GM21367 (cell line): ENCODE data around the gene HCFC1R1.
"Not testable (repeated sequence)": the region's sequence is repeated elsewhere in the genome, so short reads cannot be mapped to it uniquely, and the experiment has no call there.

ENCODE experiments used
- ATAC-seq: cut with Tn5 transposase; IDR thresholded peaks from one replicate; pipeline ENCODE4 v1.9.1; 2021; ENCODE audit not compliant: unreplicated experiment

HCFC1R1 gene

GRCh38 chr16:3023669-3024478 lies at the start of gene HCFC1R1, which contains the start of gene THOC6:
HCFC1R1 (minus strand) TSS chr16:3023942; CDS start chr16:3023941, 1 bp downstream.
THOC6 (plus strand) TSS chr16:3024035; CDS start chr16:3024327, 292 bp downstream.
- peak; percentile 61 for ATAC-seq

- ATAC-seq: no peak
These were observed 49.7 kb upstream of the HCFC1R1 start for GRCh38 chr16:3073448-3073847.

- ATAC-seq: not testable (repeated sequence)
These were observed 49.0 kb upstream of the HCFC1R1 start for GRCh38 chr16:3072576-3073263.

GRCh38 chr16:3072148-3072547 lies 48.4 kb upstream of the HCFC1R1 start:
- not testable (repeated sequence) for ATAC-seq

GRCh38 chr16:3071655-3072054 lies 47.9 kb upstream of the HCFC1R1 start:
- no peak for ATAC-seq

- no peak for ATAC-seq
These were observed 46.9 kb upstream of the HCFC1R1 start for GRCh38 chr16:3070608-3071111.

GRCh38 chr16:3069146-3069545 lies 45.4 kb upstream of the HCFC1R1 start:
- not testable (repeated sequence) for ATAC-seq

- ATAC-seq: no peak
These were observed 44.7 kb upstream of the HCFC1R1 start for GRCh38 chr16:3068487-3068886.

- no peak for ATAC-seq
These were observed 42.7 kb upstream of the HCFC1R1 start for GRCh38 chr16:3066440-3066748.

GRCh38 chr16:3065742-3066439 lies 42.1 kb upstream of the HCFC1R1 start:
- ATAC-seq: no peak

GRCh38 chr16:3065069-3065741 lies 41.5 kb upstream of the HCFC1R1 start, which contains the start of gene IL32:
IL32 (plus strand) TSS chr16:3065640; CDS start chr16:3065812, 172 bp downstream.
- ATAC-seq: no peak

GRCh38 chr16:3063625-3064386 lies 40.1 kb upstream of the HCFC1R1 start:
- no peak for ATAC-seq

- no peak for ATAC-seq
These were observed 38.8 kb upstream of the HCFC1R1 start for GRCh38 chr16:3062553-3062952.

GRCh38 chr16:3060339-3061127 lies 36.8 kb upstream of the HCFC1R1 start:
- no peak for ATAC-seq

- no peak for ATAC-seq
These were observed 36.0 kb upstream of the HCFC1R1 start for GRCh38 chr16:3059723-3060242.

GRCh38 chr16:3059041-3059722 lies 35.4 kb upstream of the HCFC1R1 start:
- ATAC-seq: no peak

GRCh38 chr16:3058139-3059030 lies 34.6 kb upstream of the HCFC1R1 start:
- no peak for ATAC-seq
